ENCODE measurements around the gene COG8.
A peak's percentile ranks its signal among the peaks of the same experiment; 100 is the strongest.
"Not testable (repeated sequence)": the region's sequence is repeated elsewhere in the genome, so short reads cannot be mapped to it uniquely, and the experiment has no call there.

The COG8 gene

DNA sequence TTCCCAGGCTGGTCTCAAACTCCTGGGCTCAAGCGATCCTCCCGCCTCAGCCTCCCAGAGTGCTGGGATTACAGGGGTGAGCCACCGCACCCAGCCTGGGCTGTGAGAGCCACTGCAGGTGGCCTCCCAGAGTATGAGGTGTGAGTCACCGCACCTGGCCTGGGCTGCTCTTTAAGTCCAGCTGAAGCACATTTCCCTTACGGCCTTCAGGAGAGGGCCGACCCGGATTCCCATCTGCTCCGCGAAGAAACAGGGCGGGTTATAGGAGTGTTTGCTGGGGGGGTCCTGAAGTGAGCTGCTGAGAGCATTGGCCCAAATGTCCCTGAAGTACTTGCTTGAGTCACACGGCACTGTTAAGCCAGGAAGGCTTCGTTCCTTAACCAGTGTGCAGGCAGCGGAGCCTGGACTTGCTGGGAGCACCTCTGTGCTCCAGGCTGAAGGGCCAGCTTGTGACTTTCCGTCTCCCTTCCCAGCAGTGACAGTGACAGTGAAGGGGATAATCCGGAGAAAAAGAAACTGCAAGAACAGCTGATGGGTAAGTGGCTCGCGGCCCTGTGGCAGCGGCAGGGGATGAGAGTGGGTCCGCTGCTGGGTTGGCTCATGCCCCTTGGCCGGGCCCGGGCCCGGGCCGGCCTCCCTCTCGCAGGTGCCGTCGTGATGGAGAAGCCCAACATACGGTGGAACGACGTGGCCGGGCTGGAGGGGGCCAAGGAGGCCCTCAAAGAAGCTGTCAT lies 21.0 kb downstream of the COG8 start:
- no peak for DNase-seq

DNA sequence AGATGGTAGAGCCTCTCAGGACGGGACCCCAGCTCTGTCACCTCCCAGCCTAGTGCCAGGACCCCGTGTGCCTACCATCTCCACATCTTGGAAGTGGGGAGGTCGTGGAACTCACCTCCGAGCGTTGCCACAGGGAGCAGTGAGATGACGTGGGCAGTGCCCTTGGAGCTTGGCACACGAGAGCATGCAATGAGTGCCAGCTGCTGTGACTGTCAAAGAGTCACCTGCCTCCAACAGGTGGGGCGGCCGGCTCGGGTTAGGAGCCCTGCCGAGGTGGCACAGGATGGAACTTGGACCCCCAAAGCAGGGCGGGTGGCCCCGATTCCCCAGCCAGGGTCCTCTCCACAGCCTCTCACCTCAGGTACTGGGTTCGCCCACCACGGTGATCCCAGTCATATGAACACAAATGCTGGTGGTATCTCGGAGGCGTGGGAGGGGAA lies 22.7 kb downstream of the COG8 start:
- DNase-seq: no peak

- no peak for DNase-seq
Measured at GRCh38 chr16:69315486-69316311, 23.7 kb downstream of the COG8 start.

DNA sequence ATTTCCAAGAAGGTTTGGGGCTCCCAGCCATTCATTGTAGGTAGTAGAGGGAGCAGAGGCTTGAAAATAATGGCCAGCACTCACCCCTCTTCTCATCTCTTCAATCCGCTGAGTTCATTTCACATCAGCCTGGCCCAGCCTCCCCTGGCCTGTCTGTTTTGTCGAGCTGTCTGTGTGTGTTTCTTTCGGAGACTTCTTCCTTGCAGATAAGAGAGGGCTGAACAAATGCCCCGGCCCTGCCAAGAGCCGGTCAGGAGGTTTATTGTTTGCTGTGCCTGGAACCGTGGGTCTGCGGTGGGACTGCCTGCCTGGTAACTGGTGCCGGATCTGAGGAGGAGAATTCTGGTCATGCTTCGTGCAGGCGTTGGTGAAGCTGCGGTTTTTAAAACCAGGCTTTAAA lies 24.8 kb downstream of the COG8 start:
- no peak for DNase-seq

GRCh38 chr16:69313469-69313868 lies 25.9 kb downstream of the COG8 start:
- DNase-seq: no peak

DNA sequence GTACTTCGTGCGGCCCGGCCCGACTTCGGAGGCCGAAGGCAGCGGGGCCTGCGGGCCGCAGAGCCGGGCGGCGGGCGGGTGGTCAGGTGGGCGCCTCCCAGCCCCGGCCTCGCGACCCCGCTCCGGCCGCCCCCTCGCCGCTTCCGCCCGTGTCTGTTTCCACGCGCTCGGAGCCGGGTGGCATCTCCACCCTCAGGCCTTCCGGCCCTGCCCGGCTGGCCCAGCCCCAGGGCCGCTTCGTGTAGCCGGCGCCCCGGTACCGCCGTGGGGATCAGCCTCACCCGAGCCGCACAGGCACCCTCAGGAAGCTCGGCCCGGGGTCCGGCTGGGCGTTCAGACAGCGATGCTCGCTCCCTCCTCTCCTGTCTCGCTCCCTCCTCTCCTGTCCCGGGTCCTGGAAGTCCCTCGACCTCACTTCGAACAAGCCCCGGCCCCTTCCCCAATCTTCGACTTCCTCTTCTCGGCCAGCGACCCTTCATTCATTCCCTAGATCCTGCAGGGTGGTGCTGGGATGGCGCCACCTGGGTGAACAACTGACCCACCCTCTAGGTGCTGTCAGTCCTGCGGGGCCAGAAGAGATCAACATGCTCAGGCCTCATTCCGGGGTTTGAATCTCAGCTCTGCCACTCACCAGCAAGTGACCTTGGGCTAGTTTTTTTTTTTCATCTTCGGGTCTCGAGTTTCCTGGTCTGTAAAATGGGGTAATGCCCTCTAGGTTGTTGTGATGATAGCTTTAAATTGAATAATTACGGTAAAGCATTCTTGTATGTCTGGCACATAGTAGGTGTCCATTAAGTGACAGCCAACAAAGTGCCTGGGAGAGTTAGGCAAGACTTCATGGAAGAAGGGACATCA lies 27.6 kb downstream of the COG8 start:
- no peak for DNase-seq

- peak; percentile 82 for DNase-seq
Measured at GRCh38 chr16:69310653-69311532, 28.5 kb downstream of the COG8 start, which contains the start of gene VPS4A. TSS of gene VPS4A (plus strand) at chr16:69311350. CDS start at chr16:69311512, 162 bp downstream.

DNA sequence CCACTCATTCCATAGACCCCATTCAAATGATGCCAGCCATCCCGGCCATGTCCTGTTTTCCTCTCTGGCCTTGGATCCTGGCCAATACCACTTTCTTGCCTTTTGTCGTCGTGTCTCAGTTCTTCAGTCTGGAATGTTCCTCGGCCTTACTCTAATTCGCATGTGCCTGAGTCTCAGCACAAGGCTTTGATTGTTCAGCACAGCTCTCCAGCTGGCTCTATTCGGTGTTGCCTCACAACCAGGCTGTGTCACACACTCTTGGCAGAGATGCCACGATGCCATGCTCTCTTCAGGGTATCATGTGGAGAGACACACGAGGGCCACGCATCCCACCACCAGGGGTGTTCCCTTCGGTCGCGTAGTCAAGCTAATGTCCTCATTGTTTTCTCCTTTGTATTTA lies 30.0 kb downstream of the COG8 start:
- no peak for DNase-seq

DNA sequence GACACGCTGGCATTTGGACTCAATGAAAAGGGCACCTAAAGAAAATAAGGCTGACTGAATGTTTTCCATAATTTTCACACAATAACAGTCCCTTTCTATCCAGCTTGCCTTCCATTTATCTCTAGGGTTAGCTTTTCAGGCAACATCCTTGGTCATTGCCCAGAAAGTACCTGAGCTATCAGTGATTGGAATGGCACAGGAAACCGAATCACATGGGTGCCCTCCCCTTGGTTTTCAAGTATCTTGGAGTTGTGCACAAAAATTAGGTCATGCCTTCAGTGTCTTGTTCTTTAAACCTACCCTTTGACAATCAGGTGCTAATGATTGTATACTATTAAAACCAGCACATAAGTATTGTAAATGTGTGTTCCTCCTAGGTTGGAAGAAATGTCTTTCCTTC lies 31.5 kb downstream of the COG8 start:
- DNase-seq: no peak

DNA sequence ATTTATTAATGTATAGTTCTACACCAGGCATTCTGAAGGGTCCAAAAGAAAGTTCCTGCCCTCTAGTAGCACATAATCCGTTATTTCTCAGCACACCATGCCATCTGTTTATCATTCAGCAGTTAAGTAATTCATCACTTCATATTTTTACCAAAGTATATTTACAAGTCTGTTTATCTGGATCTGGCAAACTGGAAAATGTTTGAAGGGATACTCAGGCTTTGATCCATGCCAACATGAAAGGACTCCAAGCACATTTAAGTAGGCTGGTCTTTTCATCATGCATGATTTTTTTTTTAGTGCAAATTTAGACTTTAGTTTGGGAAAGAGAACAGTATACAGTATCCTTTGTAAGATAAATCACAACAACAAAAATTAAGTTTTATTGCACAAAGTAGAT lies 32.3 kb downstream of the COG8 start:
- no peak for DNase-seq

GRCh38 chr16:69306031-69306430 lies 33.3 kb downstream of the COG8 start:
- no peak for DNase-seq

DNA sequence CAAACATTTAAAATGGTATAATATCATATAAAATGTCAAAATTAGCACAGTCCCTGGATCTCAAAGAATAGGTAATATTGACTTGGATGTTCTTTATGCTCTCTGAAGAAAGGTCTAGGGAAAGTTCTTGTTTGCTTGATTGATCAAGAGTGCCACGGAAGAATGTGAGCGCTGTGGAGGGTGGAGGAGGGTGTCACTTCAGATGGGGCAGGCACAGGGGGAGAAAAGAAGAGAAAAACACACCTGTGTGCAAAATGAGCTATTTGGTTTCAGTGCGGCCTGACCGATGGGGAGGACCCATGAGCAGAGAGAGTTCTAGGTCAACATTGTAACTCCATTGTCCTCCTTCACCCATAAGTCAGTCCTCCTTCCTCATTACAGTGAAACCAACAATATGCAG lies 37.1 kb downstream of the COG8 start:
- DNase-seq: no peak

- no peak for DNase-seq
Measured at GRCh38 chr16:69301861-69302260, 37.5 kb downstream of the COG8 start.

GRCh38 chr16:69301187-69301586 lies 38.2 kb downstream of the COG8 start:
- no peak for DNase-seq

DNA sequence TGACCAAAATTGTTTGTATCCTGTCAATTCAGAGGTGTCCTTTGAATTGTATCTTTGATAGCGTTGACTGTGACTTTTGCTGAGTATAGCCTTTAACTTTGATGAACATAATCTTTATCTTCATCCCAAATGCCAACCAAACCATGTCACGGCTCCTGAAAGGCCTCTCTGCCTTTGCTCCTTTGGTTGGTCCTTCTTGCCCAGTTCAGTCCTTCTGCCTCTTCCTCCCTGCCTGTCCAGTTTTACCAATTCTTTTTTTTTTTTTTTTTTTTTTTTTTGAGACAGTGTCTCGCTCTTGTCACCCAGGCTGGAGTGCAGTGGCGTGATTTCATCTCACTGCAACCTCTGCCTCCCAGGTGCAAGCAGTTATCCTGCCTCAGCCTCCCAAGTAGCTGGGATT lies 41.1 kb downstream of the COG8 start:
- no peak for DNase-seq

- not testable (repeated sequence) for DNase-seq
Measured at GRCh38 chr16:69296771-69297170, 42.6 kb downstream of the COG8 start.

DNA sequence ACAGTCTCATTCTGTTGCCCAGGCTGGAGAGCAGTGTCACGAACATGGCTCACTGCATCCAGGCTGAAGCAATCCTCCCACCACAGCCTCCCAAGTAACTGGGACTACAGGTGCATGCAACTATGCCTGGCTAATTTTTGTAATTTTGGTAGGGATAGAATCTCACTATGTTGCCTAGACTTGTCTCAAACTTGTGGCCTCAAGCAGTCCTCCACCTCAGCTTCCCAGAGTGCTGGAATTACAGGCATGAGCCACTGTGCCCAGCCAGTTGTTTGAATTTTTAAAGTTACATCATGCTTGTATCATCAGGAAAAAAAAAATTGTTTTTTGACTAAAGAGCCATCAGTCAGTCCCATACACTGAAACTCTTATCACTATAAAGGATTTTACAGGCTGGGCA lies 45.3 kb downstream of the COG8 start:
- DNase-seq: no peak

DNA sequence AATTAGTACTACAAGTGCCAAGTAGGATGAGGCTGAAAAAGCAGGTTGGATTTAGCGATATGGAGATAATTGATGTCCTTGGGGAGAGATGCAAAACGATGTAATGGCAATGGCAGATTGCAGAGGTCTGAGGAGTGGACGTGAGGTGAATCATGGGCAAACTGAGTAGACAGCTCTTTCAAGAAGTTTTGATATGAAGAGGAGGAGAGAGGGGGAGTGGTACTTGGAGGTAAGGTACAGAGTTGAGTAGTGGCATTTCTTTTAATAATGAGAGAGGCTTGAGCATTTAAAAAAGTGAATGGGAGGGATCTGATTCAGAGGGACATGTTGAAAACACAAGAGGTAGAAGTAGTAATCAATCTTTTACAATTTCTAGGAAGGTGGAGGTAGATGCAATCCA lies 46.0 kb downstream of the COG8 start:
- DNase-seq: no peak

DNA sequence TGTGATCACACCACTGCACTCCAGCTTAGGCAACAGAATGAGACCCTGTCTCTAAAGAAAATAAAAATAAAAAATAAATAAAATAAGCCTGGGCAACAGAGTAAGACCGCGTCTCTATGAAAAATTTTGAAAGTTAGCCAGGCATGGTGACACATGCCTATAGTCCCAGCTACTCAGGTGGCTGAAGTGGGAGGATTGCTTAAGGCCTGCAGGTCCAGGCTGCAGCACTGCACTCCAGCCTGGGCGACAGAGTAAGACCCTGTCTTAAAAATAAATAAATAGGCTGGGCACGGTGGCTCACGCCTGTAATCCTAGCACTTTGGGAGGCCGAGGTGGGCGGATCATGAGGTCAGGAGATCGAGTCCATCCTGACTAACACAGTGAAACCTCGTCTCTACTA lies 47.7 kb downstream of the COG8 start:
- DNase-seq: not testable (repeated sequence)

- DNase-seq: no peak
Measured at GRCh38 chr16:69286941-69287713, 52.2 kb downstream of the COG8 start.

DNA sequence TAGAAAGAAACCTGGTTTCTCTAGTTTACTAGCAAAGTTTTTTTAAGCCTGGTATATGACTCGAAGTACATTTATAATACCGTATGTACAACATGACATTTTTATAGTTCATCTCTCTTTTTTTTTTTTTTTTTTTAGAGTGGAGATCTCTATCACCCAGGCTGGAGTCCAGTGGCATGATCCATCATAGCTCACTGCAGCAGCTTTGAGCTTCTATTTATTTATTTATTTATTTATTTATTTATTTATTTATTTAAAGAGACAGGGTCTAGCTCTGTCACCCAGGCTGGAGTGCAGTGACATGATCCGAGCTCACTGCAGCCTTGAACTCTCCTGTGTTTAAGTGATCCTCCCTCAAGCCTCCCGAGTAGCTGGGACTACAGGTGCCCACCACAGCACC lies 54.1 kb downstream of the COG8 start:
- DNase-seq: no peak

Data from NCI-H2029 (cell line).